NK-92 (cell line): ENCODE results near the gene CHCHD3.

Source experiments
- DNase-seq: peaks from one replicate; lab custom pipeline; 2025; ENCODE audit not compliant: unreplicated experiment; lab: John Stamatoyannopoulos, UW

Gene CHCHD3

DNA sequence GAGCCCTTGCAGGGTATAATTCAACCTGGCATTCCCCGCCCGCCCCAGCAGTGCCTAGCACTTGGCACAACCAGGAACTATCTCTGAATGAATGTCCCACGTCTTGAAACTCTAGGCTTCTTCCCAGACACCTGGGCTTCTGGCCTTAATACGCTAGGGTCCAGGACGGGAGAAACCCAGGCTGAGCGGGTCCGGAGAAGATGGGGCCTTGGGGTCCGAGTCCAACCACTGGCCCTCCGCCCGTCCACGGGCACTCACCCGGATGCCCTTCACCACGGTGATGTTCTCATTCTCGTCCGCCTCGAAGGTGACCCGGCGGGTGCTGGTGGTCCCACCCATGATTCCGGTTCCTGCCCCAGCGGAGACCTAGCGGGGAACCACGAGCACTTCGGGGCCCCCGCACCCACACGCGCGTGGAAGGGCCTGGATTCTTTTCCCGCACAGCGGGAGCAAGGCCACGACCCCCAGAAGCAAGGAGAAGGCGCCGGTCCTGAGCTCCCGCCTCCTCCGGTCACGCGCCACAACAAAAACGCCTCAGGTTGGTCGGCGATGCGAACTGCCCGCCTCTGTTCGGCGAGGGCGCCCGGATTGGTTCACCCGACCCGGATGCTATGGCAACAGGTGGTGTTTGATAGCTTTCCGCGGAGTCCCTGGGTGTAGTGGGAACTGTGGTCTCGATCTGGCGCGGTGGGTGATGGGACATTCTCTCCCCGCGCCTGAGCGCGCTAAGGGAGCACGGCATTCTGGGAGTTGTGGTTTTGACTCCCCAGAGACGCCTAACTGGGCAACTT, at the start of gene CHCHD3:
TSS of gene CHCHD3 (minus strand) at position 492 of the 791 bp plus-strand sequence. CDS start at position 339, 153 bp downstream.
- peak; percentile 85 for DNase-seq

DNA sequence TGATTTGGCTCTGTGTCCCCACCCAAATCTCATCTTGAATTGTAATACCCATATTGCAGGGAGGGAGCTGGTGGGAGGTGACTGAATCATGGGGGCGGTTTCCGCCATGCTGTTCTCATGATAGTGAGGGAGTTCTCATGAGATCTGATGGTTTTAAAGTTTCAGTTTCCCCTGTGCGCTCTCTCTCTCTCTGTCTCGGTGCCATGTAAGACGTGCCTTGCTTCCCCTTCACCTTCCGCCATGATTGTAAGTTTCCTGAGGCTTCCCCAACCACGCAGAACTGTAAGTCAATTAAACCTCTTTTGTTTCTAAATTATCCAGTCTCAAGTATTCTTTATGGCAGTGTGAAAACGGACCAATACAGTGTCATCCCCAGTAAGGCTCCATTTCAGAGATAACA, 48.3 kb upstream of the CHCHD3 start:
- DNase-seq = no peak

DNA sequence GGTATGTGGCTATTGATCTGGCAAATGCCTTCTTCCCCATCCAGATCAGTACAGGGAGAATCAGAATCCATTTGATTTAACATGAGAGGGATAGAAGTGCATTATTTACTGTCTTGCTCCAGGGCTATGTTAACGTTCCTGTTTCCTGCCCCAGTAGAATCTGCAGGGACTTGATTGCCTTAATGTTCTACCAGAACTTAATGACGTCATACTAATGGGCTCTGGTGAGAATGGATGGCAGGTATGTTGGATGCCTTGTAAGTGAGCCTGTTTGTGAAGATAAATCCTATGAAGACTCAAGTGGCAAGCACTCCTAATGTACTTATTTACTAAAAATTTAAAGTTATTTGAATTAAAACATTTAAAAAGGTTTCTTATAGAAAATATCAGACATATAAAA, 44.5 kb upstream of the CHCHD3 start:
- DNase-seq = no peak

DNA sequence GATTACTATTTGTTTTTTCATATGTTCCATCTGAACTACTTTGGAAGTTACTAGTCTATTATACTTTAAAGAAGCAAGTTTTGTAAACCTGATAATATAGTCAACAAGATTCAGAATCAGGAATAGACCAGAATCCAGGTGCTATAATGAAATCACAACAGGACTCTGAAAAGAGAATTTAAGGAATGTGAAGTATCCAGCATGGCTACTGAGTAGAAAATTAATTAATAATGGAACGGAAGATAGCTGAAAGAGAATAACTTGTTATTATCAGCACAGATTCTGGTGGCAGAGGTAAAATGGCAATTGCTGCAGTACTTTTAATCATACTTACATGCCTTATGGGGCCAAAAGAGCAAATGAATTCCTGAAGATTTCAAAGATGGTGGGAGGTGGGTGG, 43.1 kb upstream of the CHCHD3 start:
- DNase-seq = no peak

DNA sequence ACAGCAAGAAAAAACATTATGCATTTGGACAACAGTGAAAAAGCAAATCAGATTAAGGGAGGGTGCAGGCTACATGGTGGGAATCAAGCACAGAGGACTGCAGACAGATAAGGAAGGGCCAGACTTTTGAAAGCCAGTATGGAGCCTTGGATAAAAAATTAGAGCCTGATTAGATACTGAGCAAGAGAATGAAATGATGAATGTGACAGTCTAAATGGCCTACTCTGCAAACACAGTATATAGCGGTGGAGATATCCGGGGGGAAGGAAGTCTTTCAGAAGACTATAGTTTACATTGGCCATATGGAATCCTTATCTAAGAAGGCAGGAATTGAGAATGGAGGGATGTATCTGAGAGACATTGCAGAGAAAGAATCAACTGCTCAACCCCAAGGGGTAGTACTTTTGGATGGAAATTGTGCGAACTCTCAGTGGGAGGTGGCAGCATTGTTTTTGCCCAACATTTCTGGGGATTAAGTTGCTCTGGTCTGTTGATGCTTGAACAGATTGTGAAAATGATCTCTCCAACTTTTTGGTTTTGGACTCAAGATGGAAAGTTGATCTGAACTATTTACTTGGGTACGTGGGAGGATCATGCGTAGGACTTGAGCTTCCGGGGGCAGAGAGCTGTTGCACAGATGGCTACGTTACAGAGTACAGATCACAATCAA, 39.4 kb upstream of the CHCHD3 start:
- DNase-seq = no peak

DNA sequence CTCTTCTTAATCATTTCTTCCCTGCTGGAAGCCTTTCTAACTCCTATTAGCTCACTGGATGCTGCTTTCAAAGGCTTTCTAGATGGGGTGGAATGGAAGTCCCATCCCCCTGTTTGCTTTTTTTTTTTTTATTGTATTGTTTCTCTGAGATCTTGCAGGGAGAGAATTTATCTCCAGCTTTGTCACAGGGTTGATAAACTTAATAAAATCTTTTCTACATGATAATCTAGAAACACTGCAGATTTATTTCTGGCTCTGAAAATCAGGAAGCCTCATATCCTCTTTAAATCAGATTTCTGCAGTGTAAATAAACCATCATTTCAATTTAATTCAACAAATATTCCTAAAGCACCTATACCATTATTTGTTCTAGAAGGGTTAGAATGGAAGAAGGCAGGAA, 37.2 kb upstream of the CHCHD3 start:
- no peak for DNase-seq

DNA sequence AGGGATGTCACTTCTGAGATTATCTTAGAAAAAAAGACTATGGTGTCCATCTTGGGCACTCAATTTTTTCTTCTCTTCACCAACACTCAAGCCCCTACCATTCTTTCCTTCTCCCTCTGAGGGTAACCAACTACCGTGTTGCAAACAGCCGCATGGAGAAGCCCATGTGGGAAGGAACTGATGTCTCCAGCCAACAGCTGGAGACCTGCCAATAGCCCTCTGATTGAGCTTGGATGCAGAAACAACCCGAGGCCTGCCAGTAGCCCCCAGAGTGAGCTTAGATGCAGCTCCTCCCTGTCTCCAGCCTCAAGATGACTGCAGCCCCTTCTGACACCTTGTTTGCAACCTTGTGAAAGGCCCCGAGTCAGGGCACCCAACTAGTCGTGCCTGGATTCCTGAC, 36.4 kb upstream of the CHCHD3 start:
- no peak for DNase-seq

DNA sequence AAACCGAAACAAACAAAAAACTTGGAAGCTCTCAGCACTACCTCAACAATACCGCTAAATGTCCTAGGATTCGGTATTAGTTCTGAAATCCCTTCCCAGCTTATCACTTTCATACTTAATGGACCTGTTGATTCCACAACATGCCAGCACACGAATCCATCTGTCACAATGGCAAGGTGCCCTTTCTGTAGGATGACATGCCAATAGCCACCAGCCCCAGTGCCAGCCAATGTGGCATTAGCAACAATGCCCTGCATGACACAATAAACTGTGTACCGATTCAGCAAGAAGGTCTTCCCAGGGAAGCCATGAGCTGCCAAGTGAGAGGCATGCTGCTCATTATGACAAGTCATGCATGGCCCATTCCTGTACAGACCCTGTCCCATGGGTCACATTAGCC, 35.6 kb upstream of the CHCHD3 start:
- no peak for DNase-seq

DNA sequence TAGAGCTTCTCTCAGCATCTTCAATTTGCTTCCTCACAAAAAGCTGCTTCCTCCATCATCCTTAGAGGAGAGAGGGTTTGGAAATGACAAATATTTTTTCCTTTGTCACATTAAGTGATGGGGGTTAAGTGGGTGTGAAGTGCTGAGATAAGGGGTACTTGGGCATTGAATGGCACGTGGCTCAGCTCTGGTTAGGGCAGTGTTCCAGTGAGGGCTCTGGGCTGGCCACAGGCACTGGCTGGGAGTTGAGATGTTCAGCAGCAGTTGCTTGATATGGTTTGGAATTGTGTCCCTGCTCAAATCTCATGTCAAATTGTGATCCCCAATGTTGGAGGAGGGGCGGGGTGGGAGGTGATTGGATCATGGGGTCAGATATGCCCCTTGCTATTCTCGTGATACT, 33.7 kb upstream of the CHCHD3 start:
- no peak for DNase-seq

DNA sequence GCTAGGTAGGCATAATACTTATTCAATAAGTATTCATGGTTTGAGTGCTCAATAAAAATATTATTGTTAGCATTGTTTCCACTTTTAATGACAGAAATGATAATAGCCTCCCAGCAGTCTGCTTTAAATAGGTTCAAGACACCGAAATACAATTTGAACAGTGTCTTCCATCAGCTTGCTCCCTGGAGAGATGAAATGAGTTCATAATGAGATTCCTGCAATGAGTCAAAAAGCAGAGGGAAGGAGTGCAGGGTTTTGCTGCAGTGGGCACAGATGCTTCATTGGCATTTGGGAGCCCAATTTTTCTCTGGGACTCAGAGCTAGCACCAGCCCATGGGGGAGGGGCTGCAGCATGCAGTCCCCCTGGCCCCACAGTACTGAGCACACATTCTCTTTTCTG, 32.6 kb upstream of the CHCHD3 start:
- no peak for DNase-seq

DNA sequence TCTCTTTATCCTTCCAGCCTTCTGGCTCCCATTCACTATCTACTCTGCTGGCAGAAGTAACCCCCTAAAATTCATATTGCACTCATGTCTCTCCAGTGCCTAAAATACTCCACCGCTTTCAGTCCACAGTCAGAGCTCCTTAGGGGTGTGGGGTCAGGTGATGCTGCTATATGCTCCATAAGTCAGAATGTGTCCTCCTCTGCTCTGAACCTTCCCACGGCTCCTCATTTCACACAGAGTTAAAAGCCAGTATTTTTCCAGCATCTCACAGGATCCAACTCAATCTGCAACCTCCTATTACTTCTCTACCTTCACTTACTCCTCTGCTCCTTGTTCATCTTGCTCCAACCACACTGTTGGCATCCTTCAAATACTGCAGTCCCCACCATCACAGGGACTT, 31.1 kb upstream of the CHCHD3 start:
- no peak for DNase-seq

DNA sequence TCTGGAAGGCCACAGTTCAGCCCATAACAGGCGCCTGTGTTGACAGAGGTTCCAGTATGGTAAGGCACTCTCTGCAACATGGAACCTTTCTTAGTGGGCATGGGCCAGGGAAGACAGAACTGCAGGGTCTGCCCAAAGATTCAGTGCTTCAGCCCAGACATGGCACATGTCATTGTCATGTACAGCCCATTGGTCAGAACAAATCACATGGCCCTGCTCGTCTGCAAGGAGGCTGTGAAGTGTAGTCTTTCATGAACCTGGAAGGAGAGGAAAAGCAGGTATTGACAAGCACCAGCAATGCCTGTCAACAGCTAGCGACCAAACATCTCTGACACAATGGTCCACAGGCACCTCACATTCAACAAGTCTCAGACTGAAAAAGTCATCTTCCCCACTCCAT, 30.4 kb upstream of the CHCHD3 start:
- no peak for DNase-seq

DNA sequence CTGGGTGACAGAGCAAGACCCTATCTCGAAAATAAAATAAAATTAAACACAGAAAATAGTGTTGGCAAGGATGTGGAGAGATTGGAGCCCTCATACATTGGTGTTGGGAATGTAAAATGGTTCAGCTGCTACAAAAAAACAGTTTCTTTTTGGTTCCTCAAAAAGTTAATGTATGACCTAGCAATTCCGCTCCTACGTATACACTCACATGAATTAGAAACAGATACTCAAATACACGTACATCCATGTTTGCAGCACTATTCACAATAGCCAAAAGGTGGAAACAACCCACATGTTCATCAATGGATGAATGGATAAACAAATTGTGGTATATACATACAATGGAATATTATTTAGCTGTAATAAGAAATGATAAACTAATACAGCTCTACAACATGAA, 28.4 kb upstream of the CHCHD3 start:
- no peak for DNase-seq

DNA sequence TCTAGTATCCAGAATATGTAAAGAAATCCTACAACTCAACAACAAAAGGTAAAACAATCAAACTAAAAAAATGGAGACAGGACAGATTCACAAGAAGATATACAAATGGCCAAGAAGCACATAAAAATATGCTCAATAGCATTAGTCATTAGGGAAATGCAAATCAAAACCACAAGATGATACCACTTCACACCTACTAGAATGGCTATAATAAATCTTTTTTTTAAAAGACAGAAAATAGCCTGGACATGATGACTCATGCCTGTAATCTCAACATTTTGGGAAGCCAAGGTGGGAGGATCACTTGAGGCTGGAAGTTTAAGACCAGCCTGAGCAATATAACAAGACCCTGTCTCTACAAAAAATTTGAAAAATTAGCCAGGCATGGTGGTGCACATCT, 27.9 kb upstream of the CHCHD3 start:
- no peak for DNase-seq

DNA sequence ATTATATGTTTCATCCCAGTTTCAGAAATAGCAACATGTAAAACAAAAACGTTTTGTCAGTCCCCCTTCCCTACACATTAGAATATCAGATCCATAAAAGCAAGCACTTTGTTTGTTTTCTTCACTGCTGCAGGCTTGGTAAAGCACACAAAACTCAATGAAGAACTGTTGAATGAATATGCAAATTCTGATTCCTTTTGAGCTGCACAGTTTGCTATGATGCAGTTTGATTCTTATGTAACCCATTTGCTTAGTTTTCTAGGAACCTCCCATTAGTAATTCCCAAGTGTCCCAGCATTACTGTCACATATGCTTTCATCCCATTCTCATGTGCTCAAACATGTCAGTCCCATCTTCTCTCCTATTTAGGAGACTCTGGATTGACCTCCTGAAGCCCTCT, 26.1 kb upstream of the CHCHD3 start:
- no peak for DNase-seq

DNA sequence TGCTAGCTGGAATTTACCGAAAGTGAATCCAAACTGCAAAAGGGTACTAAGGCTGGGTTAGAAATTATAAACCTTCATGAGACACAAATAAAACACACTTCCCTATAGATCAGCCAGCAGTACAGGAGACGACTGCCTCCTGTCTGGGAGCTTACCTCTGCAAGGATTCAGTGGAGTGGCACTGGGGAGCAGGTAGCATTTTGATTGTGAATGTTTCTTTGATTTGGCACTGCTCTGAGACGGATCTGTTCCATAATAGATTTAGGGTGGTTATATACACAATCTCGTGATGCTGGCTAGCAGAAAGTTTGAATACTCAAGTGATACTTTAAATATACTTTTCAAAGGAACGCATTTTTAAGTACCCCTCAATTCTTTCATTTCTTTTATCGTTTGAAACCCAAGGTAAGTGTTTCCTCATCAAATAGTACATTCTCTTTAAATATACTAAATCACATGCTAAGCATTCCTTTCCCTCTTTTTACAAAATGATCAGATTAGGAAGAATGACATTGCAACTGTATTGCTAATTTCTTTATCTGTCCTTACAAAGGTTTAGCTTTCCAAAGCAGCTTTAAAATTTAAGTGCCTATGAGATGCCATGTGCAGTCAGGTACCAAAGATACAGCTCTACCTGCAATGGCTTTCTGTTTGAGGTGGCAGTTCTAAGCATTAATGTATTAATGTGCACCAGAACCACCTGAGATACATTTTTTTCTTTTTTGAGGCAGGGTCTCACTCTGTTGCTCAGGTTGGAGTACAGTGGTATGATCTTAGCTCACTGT, 20.6 kb upstream of the CHCHD3 start:
- no peak for DNase-seq

DNA sequence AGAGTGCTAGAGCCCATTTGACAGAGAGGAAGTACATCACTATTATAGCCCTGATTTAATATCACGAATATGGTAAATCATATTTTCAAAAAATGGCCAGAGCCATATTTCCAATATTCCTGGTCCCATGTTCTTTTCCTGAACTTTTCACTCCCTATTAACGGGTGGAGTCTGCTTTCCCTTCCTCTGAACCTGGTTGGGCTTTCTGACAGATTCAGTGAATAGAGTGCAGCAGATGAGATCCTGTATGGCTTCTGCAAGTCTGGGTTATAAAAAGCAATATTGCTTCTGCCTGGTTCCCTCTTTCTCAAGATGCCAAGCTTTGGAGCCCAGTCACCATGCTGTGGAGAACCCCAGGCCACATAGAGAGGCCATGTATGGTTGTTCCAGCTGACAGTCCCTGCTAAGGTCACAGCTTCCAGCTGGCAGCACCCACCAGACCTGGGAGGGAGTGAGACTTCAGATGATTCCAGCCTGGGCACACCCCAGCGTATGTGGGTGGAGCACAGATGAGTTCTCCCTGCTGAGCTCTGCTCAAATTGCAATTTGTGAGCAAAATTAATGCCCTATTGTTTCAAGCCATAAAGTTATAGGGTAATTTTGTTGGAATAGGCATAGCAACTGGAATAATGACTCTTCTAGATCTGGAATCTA, 17.9 kb upstream of the CHCHD3 start:
- no peak for DNase-seq

DNA sequence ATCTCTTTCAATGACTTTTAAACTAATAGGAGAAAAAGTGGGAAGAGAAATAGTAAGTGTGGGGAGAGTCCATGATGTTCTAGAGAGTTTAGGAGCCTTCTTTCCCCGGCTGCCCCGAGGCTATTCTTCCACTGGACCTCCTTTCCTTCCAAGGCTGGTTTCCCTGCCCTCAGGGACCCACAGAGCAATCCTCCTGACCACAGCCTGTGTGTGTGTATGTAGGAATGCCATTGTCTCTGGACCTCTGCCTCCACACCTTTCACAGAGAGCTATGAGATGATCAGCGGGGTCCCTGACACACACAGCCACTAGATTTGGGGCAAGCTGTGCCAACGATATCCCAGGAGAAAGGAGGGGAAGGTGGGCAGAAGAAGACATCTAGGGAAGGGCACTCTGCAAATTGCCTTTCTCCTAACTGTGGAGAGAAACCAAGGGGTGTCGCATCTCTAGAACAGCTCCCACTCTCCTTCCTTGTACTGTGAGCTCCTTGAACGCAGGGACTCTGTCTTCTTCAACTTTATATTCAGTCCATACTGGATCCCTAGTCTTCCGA, 13.3 kb upstream of the CHCHD3 start:
- DNase-seq = no peak

DNA sequence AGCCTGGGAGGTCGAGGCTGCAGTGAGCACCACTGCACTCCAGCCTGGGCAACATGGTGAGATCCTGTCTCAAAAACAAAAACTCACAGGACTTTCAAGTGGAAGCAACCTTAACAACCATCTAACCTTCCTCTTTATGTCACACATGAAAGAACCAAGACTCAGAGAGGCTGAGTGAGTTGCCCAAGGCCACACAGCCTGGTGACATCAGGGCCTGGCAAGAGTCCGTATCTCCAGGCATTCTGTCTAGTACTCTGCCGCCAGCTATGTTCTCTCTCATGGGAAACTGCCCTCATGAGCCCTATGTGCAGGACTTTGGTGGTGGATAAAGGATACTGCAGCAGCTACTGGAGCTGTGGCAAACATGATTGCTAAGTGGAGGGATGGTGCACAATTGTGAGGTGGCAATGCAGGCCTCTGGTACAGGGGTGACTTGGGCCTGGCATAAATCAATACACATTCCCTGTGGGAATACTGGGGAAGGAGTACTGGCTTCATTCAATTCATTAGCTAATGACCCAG, 10.1 kb upstream of the CHCHD3 start:
- no peak for DNase-seq

DNA sequence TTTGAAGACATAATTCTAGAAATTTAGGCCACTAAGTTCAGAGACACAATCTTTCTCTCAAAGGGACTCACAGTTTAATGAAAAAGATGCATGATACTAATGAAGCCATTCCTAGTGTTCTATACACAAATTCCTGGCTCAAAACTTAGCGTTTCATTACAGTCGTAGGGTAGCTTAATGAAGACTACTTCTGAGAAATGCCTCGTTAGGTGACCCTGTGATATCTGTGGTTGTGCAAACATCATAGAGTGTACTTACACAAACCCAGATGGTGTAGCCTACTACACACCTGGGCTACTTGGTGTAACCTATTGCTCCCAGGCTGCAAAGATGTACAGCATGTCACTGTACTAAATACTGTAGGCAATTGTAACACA, 488 bp upstream of the CHCHD3 start:
- DNase-seq = no peak

DNA sequence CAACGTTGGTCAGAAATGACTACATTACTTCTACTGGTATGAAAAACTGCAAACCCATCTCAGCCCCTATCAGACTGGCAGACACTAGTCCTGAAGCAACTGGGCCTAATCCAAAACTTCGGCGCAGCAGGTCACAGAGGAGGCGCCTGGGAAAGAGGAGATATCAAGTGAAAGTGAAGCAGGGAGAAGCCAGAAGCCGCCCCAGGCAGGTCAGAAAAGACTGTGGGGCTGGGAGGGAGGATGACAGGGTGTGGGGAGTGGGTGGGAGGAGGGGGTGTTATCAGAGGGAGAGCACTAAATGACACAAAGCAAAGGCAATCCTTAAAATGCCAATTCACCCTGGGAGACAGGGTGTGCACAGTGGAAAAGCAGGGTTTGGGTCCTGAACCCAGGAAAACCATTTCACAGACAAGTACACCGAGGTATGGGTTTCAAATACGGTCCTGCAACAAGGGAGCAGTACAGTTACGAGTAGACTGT, 731 bp downstream of the CHCHD3 start:
- DNase-seq = no peak
